ENCODE data around the gene MILR1.

Gene MILR1

DNA sequence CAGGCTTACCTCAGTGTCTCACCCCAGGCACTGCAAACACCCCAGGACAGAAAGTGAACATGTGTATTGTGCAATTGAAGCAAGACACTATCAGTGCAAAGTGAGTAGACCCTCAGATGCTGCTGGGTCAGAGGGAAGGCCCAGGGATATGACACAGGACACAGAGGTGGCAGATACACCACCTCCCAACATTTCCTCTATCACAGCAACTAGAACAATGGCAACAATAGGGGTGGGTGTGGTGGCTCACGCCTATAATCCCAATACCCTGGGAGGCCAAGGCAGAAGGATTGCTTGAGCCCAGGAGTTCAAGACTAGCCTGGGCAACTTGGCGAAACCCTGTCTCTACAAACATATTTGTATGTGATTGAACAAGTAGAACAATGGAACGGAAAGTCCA is 22.5 kb downstream of the MILR1 start:
- Histone ChIP-seq H3K27ac (no peak overlapping the region), H3K27me3 (replicated peaks) (no peaks in the 10 kb centered on the region), H3K4me3 (ENCODE audit: low read depth, low read length) (no peak overlapping the region), H3K36me3 (replicated peaks) (no peaks in the 10 kb centered on the region)
- TF ChIP-seq, protein P1, sequence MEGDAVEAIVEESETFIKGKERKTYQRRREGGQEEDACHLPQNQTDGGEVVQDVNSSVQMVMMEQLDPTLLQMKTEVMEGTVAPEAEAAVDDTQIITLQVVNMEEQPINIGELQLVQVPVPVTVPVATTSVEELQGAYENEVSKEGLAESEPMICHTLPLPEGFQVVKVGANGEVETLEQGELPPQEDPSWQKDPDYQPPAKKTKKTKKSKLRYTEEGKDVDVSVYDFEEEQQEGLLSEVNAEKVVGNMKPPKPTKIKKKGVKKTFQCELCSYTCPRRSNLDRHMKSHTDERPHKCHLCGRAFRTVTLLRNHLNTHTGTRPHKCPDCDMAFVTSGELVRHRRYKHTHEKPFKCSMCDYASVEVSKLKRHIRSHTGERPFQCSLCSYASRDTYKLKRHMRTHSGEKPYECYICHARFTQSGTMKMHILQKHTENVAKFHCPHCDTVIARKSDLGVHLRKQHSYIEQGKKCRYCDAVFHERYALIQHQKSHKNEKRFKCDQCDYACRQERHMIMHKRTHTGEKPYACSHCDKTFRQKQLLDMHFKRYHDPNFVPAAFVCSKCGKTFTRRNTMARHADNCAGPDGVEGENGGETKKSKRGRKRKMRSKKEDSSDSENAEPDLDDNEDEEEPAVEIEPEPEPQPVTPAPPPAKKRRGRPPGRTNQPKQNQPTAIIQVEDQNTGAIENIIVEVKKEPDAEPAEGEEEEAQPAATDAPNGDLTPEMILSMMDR (IDR thresholded peaks at IDR 0.05; ENCODE audit: low read depth, low read length, missing control alignments), result no peak
- no peak for DNase-seq
- in situ Hi-C loops (cut with HindIII; ENCODE audit: low pct_ligation_motif_present, low sequenced_read_pairs), result no loop called here

DNA sequence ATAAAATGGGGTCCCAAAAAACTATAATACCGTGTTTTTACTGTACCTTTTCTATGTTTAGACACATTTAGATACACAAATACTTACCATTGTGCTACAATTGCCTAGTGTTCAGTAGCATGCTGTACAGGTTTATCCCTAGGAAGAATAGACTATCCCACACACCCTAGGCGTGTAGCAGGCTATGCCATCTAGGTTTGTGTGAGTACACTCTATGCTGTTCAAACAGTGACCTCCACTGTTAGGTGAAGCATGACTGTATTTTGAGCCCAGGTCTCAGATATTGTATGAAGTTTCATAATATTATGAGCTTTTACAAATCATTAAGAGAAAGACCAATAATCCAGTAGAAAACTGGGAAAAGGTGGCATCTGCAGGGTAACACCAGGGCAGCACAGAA is 23.6 kb downstream of the MILR1 start:
- H3K27ac ChIP-seq, result no peak overlapping the region
- in situ Hi-C loops (cut with HindIII; ENCODE audit: low pct_ligation_motif_present, low sequenced_read_pairs), result no loop called here
- no peaks in the 10 kb centered on the region for H3K27me3 ChIP-seq (replicated peaks)
- no peaks in the 10 kb centered on the region for H3K36me3 ChIP-seq (replicated peaks)
- DNase-seq, result no peak
- H3K4me3 ChIP-seq (ENCODE audit: low read depth, low read length), result no peak overlapping the region
- TF ChIP-seq, protein P1 (IDR thresholded peaks at IDR 0.05; ENCODE audit: low read depth, low read length, missing control alignments), result no peak

DNA sequence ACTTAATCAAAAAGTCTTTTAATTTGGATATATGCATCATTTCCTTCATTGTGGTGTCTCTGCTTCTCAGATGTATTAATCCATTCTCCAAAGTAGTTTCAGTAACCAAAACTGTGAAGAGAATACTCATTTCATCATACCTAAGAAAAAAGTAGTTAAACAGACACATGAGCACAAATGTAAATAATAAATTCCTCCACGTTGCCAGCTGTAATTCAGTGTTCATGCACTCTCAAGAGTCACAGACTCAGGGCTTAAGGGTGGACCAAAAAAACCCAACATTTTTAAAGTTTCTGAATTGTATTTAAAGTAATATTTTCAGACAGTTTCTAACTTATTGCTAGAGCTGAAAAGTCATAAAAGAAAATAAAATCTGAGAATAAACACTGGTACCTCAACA is 28.9 kb downstream of the MILR1 start:
- TF ChIP-seq, protein P1 (IDR thresholded peaks at IDR 0.05; ENCODE audit: low read depth, low read length, missing control alignments), result no peak
- no peaks in the 10 kb centered on the region for H3K36me3 ChIP-seq (replicated peaks)
- H3K4me3 ChIP-seq (ENCODE audit: low read depth, low read length), result no peak overlapping the region

DNA sequence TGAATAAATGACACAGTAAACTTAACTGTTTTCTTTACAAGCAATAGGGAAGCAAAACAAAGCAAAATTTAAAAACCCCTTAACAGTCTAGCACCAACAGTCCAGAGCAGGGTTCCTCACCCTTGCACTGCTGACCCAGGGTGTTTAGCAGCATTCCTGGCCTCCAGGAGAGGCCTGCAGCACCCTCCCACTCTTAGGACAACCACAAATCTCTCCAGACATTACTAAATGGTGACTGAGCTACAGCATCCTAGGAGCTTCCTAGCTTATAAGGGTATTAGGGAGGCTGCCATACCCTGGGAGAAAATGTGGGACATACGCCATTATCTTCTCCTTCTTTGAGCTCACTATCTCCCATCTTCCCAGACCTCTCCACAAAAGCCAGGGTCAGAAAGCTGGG is 32.0 kb downstream of the MILR1 start:
- H3K27ac ChIP-seq, result no peak overlapping the region
- H3K27me3 ChIP-seq (replicated peaks), result no peaks in the 10 kb centered on the region
- in situ Hi-C loops (cut with HindIII; ENCODE audit: low pct_ligation_motif_present, low sequenced_read_pairs), result no loop called here
- TF ChIP-seq, protein P1 (IDR thresholded peaks at IDR 0.05; ENCODE audit: low read depth, low read length, missing control alignments), result no peak
- H3K36me3 ChIP-seq (replicated peaks), result no peaks in the 10 kb centered on the region
- H3K4me3 ChIP-seq (ENCODE audit: low read depth, low read length), result no peak overlapping the region
- no peak for DNase-seq

More for the DNA sequence above, 28.9 kb downstream of the MILR1 start:
- DNase-seq, result no peak
- Histone ChIP-seq H3K27me3 (replicated peaks) (no peaks in the 10 kb centered on the region), H3K27ac (no peak overlapping the region)
- in situ Hi-C loops (cut with HindIII; ENCODE audit: low pct_ligation_motif_present, low sequenced_read_pairs), result no loop called here

DNA sequence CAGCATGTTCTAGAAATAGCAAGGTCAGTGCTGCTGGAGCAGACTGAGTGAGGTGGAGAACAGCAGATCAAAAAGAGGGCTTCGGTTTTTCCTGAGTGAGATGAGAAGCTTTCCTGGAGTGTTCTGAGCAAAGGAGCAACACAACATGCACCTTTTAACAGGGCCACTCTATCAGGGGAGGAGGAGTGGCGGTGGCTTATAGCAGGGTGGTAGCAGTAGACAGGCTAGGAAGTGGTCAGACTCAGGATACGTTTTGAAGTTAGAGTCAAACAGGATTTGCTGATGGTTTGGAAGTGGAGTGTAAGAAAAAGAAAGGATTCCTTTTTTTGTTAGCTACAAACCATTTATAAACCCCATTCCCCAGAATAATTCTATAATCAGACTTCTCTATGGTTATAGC is 35.5 kb downstream of the MILR1 start:
- Histone ChIP-seq H3K27me3 (replicated peaks) (no peaks in the 10 kb centered on the region), H3K4me3 (ENCODE audit: low read depth, low read length) (no peak overlapping the region), H3K27ac (no peak overlapping the region), H3K36me3 (replicated peaks) (no peaks in the 10 kb centered on the region)
- in situ Hi-C loops (cut with HindIII; ENCODE audit: low pct_ligation_motif_present, low sequenced_read_pairs), result no loop called here
- DNase-seq, result no peak
- TF ChIP-seq, protein P1 (IDR thresholded peaks at IDR 0.05; ENCODE audit: low read depth, low read length, missing control alignments), result no peak

DNA sequence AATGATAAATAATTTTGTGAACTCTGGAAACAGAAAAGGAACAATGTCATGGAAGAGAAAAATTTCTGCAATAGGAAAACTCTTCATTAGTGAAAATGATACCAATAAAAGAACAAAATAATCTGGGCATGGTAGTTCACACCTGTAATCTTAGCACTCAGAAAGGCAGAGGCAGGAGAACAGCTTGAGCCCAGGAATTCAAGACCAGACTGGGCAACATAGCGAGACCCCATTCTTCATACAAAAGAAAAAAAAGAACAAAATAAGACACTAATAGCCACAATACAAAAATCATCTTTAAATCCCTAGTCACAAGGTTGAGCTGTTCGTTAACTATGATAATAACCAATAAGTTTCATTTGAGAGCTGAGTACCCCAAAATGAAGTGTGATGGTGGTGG is 39.4 kb downstream of the MILR1 start:
- no peaks in the 10 kb centered on the region for H3K27me3 ChIP-seq (replicated peaks)
- in situ Hi-C loops (cut with HindIII; ENCODE audit: low pct_ligation_motif_present, low sequenced_read_pairs), result no loop called here
- peaks cover 9% of the 10 kb centered on the region for H3K36me3 ChIP-seq (replicated peaks)
- H3K27ac ChIP-seq, result no peak overlapping the region
- no peak overlapping the region for H3K4me3 ChIP-seq (ENCODE audit: low read depth, low read length)
- DNase-seq, result no peak
- TF ChIP-seq, protein P1 (IDR thresholded peaks at IDR 0.05; ENCODE audit: low read depth, low read length, missing control alignments), result no peak
